PC-3 (cell line): ENCODE results near the gene CD320.

ENCODE experiments used
- EZH2 ChIP-seq: fragments of 300-600 bp; sonication (generic); IDR thresholded peaks from one replicate; pipeline ENCODE4 v1.6.1; 2017; ENCODE audit warnings: antibody characterized with exemption, mild to moderate bottlenecking, low read length; ENCODE audit not compliant: unreplicated experiment
- EZH2phosphoT487 ChIP-seq: fragments of 300-600 bp; sonication (generic); IDR thresholded peaks from 2 replicates; pipeline ENCODE4 v1.6.1; 2018; ENCODE audit warnings: mild to moderate bottlenecking, antibody characterized with exemption, low read length, borderline replicate concordance
- TF ChIP-seq, protein P1 (sequence below): fragments of 300-600 bp; sonication (generic); conservative IDR thresholded peaks from 2 replicates; pipeline ENCODE4 v1.5.1; 2017; ENCODE audit warnings: antibody characterized with exemption, low read depth, mild to moderate bottlenecking, low read length

GRCh38 chr19:8311461-8312260 is 3.5 kb upstream of the CD320 start:
- no peak for TF ChIP-seq EZH2
- TF ChIP-seq, protein P1, sequence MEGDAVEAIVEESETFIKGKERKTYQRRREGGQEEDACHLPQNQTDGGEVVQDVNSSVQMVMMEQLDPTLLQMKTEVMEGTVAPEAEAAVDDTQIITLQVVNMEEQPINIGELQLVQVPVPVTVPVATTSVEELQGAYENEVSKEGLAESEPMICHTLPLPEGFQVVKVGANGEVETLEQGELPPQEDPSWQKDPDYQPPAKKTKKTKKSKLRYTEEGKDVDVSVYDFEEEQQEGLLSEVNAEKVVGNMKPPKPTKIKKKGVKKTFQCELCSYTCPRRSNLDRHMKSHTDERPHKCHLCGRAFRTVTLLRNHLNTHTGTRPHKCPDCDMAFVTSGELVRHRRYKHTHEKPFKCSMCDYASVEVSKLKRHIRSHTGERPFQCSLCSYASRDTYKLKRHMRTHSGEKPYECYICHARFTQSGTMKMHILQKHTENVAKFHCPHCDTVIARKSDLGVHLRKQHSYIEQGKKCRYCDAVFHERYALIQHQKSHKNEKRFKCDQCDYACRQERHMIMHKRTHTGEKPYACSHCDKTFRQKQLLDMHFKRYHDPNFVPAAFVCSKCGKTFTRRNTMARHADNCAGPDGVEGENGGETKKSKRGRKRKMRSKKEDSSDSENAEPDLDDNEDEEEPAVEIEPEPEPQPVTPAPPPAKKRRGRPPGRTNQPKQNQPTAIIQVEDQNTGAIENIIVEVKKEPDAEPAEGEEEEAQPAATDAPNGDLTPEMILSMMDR = no peak
- TF ChIP-seq EZH2phosphoT487 = no peak
